GM18508 (cell line): Measurements from ENCODE around the gene CLIP4.

ENCODE experiments used
- ATAC-seq: cut with Tn5 transposase; IDR thresholded peaks from one replicate; pipeline ENCODE4 v1.9.1; 2021; ENCODE audit warnings: moderate number of reproducible peaks; ENCODE audit not compliant: insufficient read depth, unreplicated experiment

Gene CLIP4

DNA sequence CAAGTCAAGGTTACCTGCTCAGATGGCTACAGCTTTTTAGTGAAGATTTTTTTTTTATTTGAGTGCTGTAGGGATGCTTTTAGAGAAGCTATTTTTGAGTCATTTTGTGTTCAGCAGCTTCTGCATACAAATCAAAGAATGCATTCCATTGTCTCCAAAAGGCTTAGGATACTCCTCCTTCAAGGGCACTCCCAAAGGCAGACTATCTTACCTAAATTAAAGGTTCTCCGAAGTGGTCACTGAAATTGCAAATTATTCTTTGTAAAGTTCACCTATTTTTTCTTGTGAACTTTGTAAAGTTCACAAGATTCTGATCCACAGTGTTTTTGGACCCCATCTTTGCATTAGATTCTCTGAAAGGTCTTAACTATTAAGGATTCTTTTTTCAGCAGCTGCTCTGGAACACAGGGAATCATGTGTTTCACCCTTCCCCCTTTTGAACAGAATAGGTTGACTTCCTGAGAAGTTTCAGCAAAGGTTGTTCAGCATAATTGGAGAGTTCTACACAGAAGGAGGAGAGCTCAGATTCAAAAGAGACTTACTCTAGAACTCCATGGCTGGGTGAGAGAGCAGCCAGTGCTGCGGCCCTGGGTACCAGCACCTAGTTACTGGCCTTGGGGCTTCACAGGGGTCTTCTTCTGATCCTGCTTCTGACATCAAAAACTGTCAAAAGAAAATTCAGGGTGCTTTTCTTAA lies 14.5 kb downstream of the CLIP4 start:
- no peak for ATAC-seq

DNA sequence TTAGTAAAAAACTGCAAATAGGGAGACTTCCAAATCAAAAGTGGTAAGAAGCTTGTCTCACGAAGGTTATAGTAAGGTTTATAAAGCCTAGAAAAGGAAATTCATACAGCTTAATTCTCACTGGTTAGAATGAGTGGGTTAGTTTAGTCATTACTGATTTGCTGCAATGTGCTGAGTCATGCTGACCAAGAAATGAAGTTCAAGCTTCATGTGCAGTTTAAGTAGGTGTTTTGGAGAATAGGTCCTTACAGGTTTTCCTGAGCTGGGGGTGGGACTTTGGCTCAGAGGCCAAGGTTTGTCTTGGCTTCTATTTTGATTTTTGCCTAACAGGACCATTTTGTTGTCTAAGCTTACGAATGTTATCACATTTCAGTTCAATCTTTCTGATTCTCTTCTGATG lies 15.1 kb downstream of the CLIP4 start:
- no peak for ATAC-seq

DNA sequence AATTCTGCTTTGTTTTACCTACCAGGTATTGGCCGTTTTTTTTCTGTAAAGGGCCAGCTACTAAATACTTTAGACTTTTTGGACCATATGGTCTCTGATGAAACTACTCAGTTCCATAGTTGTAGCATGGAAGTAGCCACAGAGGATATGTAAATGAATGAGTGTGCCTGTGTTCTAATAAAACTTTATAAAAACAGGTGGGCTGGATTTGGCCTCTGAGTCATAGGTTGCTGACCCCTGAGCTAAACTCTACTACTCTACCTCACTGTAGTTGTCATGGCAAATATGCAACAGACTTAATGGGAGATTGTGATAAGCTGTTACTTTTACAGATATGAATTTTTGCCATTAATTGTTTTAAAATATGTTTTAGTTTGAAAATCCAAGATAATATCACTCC lies 19.7 kb downstream of the CLIP4 start:
- no peak for ATAC-seq

DNA sequence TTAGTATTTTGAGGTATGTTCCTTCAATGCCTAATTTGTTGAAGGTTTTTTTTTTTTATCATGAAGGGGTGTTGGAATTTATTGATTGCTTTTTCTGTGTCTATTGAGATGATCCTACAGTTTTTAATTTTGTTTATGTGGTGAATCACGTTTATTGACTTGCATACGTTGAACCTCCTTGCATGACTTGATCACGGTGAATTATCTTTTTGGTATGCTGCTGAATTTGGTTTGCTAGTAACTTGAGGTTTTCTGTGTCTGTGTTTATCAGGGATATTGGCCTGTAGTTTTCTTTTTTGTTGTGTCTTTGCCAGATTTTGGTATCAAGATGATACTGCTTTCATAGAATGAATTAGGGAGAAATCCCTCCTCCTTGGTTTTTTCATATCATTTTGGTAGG lies 23.9 kb downstream of the CLIP4 start:
- no peak for ATAC-seq

DNA sequence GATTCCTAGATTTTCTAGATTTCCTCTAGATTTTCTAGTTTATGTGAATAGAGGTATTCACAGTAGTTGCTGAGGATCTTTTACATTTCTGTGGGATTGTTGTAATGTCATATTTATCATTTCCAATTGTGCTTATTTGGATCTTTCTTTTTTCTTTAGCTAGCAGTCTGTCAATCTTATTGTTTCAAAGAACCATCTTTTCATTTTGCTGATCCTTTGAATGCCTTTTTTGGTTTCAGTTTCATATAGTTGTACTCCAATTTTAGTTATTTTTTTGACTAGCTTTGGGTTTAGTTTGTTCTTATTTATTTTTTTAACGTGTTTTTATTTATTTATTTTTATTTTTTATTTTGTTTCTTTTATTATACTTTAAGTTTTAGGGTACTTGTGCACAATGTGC lies 24.5 kb downstream of the CLIP4 start:
- no peak for ATAC-seq

DNA sequence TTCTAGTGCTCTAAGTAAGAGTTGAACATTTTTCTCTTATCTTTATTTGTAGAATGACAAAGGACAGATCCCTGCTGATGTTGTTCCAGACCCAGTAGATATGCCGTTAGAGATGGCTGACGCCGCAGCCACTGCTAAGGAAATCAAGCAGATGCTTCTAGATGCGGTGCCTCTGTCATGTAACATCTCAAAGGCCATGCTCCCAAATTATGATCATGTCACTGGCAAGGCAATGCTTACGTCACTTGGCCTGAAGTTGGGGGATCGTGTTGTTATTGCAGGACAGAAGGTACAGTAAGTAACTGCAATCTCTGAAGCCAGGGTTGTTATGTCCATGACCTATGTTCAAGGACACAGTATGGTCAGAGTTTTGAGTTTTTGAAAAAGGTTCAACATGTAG lies 28.4 kb downstream of the CLIP4 start:
- ATAC-seq, result no peak

DNA sequence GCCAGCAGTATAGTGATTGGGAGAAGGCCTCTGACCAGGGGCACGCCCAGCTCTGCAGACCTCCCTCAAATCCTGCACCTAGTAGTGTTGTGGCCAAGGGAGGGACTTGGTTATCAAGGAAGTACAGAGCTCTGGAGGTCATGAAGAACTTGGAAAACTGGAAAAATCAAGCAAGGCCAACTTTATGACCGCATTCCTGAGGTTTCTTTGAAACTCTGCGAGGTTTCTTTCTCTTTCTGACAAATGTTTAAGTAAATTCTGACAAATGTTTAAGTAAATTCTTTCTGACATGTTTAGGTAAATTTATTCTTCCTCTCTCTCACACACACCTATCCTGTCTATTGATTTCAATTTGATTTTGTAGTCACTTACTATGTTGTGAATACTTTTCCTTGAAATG lies 31.0 kb downstream of the CLIP4 start:
- ATAC-seq, result no peak

DNA sequence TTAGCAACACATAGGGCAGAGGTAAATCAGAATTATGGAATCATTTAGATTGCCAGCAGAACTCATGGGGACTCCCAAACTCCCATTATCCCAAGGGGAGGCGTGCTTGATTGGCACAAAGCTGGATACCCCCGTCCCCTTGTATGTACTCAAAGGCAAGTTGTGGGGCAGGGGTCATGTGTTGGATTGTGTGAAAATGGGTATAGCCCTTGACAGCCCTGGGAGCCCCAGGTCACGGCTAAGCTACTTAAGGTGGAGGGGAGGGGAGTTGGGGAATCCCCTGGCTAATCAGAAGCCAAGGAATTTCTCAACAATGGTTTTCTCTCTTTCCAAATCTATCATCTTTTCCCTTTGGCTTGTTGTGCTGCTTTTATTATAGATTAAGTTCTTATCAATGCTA lies 32.7 kb downstream of the CLIP4 start:
- no peak for ATAC-seq

DNA sequence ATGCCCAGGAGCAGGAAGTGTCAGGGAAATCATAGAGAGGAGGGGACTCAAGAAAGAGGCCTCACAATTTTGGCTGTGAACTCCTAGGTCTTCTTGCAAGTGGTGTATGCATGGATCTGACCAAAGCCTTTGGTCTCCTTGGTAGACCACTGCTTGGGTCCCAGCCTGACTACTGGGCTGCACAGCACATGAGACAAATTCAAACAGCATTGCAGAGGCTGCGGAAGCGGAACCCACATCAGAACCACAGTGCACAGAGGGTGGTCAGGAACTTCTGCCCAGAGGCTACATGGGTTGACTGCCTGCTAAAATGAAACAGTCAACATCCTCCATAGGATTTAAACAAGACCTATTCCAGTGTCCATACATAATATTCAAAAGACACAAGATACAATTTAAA lies 39.4 kb downstream of the CLIP4 start:
- ATAC-seq, result no peak

DNA sequence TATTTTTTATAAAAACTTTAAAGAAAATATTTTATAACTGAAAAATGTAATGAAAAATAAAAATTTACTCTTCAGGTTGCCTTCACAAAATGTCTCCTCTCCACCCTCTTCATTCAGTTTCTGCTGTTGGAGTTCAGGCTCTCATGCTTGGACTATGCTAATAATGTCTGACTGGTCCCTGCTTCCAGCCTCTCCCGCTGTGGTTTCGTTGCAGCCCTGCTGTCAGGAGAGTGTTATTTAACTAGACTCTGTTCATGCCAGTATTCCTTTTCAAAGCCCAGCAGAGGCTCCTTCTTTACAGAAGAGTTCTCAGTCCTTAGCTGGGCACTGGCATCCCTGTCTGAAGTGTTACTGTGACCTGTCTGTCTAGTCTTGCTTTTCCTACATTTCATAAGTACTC lies 40.4 kb downstream of the CLIP4 start:
- no peak for ATAC-seq

DNA sequence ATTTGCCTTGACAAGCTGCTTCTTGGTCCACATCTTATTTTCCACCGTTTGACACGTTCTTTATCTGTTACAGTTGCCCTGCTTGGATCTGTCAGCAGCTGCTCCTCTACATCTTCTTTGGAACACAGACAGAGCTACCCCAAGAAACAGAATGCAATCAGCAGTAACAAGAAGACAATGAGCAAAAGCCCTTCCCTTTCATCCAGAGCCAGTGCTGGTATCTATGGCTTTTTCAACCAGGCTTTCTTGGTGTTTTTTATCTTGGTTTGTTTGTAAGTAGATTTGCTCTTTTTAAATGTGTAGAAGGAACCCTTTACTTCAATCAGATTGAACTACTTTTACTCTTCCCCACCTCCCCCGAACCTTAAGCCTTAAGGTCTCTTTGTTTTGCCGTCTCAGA lies 41.9 kb downstream of the CLIP4 start:
- ATAC-seq, result no peak

DNA sequence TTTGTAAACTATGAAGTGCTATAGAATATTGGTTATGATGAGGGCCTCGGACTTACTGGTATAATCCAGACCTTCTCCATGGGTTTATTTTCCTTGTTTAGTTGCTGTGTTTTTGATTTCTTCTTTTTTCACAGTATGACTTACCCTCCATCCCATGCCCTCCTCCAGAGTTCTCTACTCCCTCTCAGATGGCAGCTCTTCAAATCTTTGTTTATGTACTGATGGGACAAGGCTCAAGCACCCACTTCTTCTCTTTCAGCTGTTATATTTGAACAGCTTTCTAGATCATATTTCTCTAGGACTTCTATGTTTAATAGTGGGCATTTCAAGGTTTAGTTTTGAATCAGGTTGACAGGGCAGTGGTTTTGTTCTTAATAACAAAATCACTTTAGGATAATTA lies 43.9 kb downstream of the CLIP4 start:
- ATAC-seq, result no peak

DNA sequence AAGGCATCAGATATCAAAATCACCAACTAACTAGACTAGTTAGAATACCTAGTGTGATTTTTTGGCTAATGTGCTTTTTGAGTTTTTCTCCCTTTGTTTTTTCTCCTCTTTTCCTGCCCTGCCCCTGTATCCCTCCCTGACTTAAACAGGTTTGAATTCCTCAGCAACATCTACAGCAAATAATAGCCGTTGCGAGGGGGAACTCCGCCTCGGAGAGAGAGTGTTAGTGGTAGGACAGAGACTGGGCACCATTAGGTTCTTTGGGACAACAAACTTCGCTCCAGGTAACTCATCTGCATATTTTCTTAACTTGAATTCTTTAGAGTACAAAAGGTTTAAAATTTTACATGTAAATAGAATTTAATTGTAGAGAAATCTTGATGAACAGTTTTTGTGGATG lies 45.0 kb downstream of the CLIP4 start:
- ATAC-seq, result no peak

DNA sequence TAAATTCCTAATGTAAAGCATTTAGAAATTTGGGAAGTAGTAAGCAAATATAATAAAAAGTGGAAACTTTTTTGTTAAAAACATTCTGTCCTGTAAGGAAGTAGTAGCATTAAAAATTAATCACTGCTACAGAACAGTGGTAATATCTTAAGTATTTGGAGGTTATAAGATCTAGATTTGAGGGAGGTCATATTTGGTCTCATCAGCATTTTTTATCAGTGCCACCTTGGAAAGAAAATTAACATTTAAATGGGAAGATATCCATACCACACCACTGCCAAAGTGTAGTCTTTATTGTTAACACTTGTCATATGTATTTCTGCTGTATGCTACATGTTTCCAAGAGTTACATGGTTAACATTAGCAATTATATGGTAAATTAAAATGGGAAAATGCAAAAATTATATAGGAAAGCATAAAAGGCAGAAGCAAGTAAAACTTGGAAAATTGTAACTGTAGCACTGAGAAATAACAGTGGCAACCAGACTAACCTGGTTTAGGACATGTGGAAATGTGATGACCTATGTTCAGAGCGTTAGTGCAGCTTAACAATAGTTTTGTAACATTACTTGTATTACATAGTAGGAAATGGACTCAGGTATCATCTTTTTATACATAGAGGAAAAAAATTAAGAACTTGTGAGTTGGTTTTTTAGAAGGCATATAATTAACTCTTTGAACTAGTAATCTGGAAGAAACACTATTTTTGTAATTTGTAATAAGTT lies 47.2 kb downstream of the CLIP4 start:
- no peak for ATAC-seq

DNA sequence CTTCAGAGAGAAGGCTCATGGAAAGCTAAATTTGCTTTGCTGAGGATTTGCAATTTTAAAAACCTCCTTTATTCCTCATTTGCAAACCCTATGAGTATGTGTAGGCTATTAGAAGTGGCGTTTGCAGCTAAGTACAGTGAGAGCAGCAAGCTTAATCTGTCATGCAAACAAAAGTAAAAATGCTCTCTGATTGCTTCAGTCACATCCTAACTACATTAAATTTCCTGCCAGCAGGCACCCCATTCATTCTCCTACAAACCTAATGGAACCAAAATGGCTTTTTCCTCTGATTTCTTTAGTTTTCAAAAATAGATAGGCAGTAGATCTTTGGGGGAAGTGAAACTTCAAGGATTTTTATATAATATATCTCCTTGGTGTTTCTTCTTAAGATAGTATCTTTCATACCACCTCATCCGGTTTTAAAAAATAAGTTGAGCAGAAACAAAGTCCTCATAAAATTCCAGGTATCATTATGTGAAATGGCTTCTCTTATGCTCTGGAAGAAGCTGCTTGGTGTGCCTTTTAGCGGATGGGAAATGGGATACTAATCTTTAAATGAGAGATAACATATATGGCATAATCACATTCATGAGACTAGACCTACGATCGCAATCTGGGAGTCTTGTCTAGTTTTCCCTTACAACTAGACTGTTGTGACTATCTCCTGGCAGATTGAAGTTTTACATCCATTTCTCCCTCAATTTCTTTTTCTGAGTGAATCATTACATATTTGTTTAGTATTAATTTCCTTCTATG lies 49.1 kb downstream of the CLIP4 start:
- no peak for ATAC-seq

DNA sequence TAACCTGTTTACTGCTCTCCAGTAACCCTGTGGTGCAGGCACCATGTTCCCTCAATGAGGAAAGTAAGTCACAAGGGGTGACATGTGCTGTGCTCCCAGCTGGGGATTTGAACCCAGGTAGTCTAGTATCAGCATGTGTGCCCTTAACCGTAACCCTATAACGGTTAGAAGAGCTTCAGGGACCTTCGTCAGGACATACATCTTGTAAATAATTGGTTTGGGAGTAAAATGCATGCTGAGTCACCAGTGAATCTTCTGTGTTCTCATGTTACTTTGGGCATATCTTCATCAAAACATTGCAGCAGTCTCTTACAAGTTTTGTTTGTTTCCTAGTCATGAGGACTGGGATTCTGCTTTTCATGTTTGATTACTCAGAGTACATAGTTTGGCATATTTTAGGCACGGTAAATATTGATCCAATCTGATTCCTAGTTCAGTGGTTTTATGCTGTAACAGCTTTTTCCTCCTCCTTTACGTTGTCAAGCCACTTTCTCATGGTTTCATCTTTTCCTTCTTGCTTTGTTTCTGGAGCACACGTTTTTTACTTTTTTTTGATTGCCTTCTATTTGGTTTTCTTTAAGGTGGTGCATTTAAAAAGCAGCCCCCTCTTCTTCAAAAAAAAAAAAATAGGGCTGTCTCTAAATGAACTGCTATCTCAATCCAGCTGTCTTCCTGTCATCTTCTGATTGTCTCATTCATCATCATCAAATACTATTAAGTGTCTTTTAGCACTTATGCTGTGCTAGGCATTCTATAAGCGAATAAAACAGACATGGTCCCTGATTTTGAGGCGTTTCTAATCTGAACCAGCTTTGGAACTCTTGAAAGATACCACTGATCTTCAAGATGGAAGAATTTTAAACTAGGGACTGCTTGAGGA lies 50.4 kb downstream of the CLIP4 start:
- no peak for ATAC-seq

DNA sequence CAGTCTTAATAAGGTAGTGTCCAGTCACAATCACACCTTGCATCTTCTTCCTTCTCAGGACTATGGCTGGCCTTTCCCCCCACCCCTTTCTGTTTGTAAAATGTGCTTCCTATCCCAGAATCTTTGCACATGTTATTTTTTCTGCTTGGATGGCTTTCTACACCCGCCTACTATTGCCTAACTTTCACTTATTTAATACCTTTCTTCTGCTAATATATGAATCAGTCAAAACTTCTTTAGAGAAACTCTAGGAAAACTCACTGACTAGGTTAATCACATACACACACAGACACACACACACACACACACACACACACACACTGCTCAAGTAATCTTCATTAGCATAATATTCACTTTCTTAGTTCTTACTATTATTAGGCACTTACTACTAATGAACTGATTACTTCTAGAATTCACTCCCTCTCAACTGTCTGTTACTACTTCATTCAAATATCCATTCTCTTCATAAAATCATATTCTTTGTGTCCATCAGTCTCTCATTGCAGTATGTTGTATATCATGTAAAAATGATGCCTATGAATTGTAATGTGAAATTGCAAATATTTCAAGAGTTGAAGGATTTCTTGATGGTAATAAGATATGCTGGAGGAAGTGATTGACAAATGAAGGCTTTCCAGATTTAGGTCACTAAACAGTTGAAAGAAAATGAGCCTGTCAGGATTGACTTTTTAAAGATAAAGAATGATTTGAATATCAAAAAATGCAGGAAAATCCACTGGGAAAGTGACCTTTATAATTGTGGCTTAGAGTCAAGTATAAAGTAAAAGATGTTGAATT lies 51.2 kb downstream of the CLIP4 start:
- no peak for ATAC-seq

DNA sequence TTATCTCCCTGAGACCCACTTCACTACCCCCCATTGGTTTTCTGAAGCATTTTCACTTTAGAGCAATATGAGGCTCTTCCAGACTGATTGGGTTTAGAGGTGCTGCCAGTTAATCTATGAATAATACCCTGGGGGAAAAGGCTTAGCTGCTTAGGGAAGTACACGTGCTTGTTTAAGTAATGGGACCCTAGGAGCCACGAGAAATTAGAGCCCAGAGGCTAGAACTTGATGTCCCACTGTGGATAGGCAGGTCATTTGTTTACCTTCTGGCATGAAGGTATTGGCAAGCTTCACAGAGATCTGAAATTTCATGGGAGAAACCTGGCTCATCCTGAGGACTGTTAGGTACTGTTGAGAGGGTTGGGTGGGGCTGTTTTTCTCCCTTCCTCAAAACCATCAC lies 59.7 kb downstream of the CLIP4 start:
- ATAC-seq, result no peak

DNA sequence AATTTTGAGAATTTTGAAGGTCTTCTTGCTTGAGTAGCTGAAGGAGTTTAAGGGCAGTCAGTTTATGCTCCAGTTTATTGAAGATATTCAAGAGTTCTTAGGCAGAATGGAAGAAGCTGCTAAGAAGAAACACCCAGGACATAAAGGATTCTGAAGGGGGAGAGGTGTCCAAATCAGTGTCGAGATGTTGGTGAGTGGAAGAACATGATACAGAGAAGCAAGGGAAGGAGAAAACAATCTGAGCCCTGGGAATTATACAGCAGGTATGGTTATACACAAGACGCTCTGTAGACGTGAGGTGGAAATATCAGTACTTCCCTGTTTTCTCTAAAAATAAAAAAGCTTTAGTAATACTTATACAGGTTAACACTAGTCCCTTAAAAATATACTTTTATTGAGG lies 60.1 kb downstream of the CLIP4 start:
- ATAC-seq, result no peak

DNA sequence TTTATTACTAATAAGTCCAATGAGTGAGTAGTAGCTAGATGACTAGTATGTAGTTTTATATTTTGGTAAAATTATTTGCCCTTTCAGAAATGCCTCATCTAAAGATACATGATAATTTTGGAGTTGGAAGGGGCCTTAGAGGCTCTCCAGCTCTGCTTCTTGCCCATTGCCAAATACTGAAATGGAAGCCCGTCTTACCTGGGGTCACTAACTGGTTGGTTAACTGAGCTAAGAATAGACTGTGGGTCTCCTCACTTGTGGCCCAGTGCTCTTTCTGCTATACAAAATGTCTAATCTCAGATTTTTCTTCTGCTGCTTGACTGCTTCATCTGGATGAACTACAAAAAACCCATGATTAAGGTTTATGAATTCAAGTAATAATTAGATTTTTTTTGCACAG lies 67.1 kb downstream of the CLIP4 start:
- no peak for ATAC-seq
